RWPE1 (cell line): ENCODE results near the gene ISYNA1.

Experiments
- CTCF ChIA-PET: fragments of 350-600 bp; sonication (Branson Sonifier 250); formaldehyde crosslinking; extraction: SDS; loops from one replicate; lab custom pipeline; 2021; lab: Yijun Ruan, JAX
- POLR2A ChIA-PET: fragments of 400-600 bp; formaldehyde crosslinking; extraction: SDS; loops from one replicate; lab custom pipeline; 2020; ENCODE audit warnings: antibody characterized with exemption; ENCODE audit not compliant: low non-redundant PET; lab: Yijun Ruan, JAX
- DNase-seq: peaks from one replicate; pipeline ENCODE4 v3.0.0; 2012; ENCODE audit warnings: low spot score
- H3K27ac ChIP-seq: fragments of 450-650 bp; 2 replicates; pipeline ENCODE4 v1.5.1; 2017
- CTCF ChIP-seq: fragments of 450-650 bp; conservative IDR thresholded peaks from 2 replicates; pipeline ENCODE4 v1.5.1; 2017; ENCODE audit warnings: low read depth, mild to moderate bottlenecking

ISYNA1 gene

GRCh38 chr19:18453269-18454024, 15.5 kb upstream of the ISYNA1 start:
- ChIA-PET POLR2A (interaction anchor here (0.6 kb wide), 2 partner anchors 15 to 97 kb away, joined by 3 to 7 read pairs; no protein-coding TSS in a partner anchor), CTCF (interaction anchor here (4.2 kb wide), 1 partner anchor 8 kb away, joined by 48 read pairs; no protein-coding TSS in a partner anchor)
- H3K27ac ChIP-seq = peak overlapping the region; percentile 72
- DNase-seq = no peak
- no peak for TF ChIP-seq CTCF

GRCh38 chr19:18452386-18452785, 14.5 kb upstream of the ISYNA1 start:
- POLR2A ChIA-PET = no interaction called here
- peak overlapping the region; percentile 72 for H3K27ac ChIP-seq
- DNase-seq = no peak
- no peak for TF ChIP-seq CTCF
- CTCF ChIA-PET = interaction anchor here (0.6 to 4.2 kb wide), 4 partner anchors 9 to 217 kb away, joined by 3 to 48 read pairs (median 10); partner anchors contain the start of gene ELL

- ChIA-PET CTCF (interaction anchor here (0.5 to 4.2 kb wide), 25 partner anchors 8 to 488 kb away, joined by 3 to 48 read pairs (median 3); partner anchors contain the start of genes ELL, FKBP8, REX1BD and UBA52), POLR2A (no interaction called here)
- peak; percentile 74 for DNase-seq
- TF ChIP-seq CTCF = peak; percentile 99
- H3K27ac ChIP-seq = peak overlapping the region; percentile 72
Measured at GRCh38 chr19:18450931-18451836, 13.3 kb upstream of the ISYNA1 start.

GRCh38 chr19:18450021-18450930, 12.3 kb upstream of the ISYNA1 start:
- peak overlapping the region; percentile 72 for H3K27ac ChIP-seq
- ChIA-PET POLR2A (no interaction called here), CTCF (interaction anchor here (0.6 to 4.2 kb wide), 18 partner anchors 10 to 489 kb away, joined by 3 to 48 read pairs (median 4); partner anchors contain the start of genes ELL, REX1BD and UBA52)
- no peak for TF ChIP-seq CTCF
- DNase-seq = no peak

- no peak for DNase-seq
- CTCF ChIA-PET = interaction anchor here (0.7 to 2.8 kb wide), 2 partner anchors 71 to 186 kb away, joined by 3 to 10 read pairs; partner anchors contain the start of gene ELL
- POLR2A ChIA-PET = no interaction called here
- TF ChIP-seq CTCF = no peak
- H3K27ac ChIP-seq = peak overlapping the region; percentile 16
Measured at GRCh38 chr19:18449552-18449951, 11.6 kb upstream of the ISYNA1 start.
